Measurements from ENCODE around the gene F7. TPM values are rescaled to one million over a fixed set of nuclear protein-coding genes. Genes with fewer than 3 reads are reported as not detected.

F7 gene
- total RNA-seq, 2 experiments from 2014 or later, result 0.20 to 0.45 TPM

DNA sequence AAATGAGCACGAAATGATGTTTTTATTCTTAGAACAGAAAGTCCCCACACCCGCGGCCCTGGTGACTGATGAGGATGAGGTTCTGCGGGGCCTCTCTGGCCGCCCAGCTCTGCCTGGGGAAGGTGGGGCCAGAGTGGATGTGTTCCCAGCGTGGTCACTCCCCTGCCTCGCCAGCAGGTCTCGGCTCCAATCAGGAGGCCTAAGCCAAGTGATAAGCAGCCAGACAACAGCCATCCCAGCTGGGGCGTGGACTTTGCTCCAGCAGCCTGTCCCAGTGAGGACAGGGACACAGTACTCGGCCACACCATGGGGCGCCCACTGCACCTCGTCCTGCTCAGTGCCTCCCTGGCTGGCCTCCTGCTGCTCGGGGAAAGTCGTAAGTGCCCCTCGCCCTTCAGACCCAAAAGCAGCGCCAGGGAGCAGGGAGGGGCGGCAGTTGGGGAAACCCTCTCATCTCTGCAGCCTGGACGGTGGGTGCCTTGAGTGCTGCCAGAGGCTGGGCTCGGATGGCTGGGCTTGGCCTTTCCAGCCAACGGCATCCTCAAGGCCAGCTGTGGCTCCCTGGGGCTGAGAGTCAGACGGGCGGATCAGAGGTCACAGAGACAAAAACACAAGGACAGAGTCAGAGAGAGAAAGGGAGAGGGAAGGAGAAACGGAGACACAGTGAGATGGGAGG is 17.1 kb downstream of the F7 start, which contains the start of gene F10:
Gene F10, plus strand, starts transcription at position 250 of the 676 bp plus-strand sequence. Its CDS starts 57 bp downstream, at position 307.
- Mint-ChIP-seq H3K36me3 (ENCODE audit: low read depth) (no peaks in the 10 kb centered on the region), H3K4me1 (ENCODE audit: low read depth) (no peaks in the 10 kb centered on the region), H3K27me3 (peaks cover 11% of the 10 kb centered on the region), H3K9me3 (no peaks in the 10 kb centered on the region), H3K4me3 (no peak within 1 kb of the TSS), H3K27ac (no peak within 1 kb of the TSS)
- ChIA-PET POLR2A (no interaction called here), CTCF (no interaction called here)
- no peak for DNase-seq
- intact Hi-C loops (cut with micrococcal nuclease), result no loop called here
- TF ChIP-seq CTCF (IDR thresholded peaks at IDR 0.05), result no peak
- ATAC-seq, result no peak

DNA sequence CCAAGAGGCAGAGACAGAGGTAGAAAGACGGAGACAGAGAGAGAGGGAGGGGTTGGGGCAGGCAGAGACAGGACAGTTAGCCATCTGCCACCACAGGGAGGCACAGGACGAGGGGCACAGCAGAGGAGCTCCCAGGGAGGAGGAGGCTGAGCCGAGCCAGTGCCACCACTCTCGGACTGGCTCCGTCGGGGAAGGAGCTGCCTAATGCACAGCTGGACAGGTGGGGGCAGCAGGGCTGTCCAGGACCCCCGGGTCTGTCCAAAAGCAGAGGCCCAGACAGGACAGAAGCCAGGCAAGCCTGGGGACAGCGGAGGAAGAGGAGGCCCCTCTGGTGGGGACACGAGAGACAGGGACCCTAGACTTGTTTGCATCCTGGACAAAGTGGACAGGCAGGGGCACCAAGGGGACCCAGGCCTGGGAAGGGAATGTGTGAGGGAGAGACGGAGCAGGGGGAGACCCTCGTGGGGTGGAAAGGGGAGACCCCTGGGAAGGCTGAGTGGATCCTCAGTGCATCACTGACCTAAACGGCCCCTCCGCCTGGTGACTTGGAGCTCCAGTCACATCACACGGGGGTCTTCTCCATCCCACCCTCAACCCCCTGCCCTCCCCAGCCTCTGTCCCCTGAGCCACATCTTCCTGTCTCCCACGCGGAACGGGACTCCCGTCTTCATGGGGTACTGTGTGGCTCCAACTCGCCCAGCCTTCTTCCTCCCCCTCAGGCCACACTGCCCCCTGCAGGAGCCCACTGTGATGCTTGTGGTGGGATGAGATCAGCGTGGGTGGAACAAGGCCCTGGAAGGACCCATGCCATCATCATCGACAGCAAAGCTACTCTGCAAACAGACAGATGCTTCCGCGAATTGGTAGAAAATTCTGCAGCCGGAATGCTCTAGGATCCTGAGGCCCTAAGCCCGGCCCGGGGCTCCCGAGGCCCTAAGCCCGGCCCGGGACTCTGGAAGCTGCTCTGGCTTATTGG is 17.9 kb downstream of the F7 start:
- intact Hi-C loops (cut with micrococcal nuclease), result no loop called here
- Mint-ChIP-seq H3K36me3 (ENCODE audit: low read depth) (no peaks in the 10 kb centered on the region), H3K4me1 (ENCODE audit: low read depth) (no peaks in the 10 kb centered on the region), H3K27ac (no peak overlapping the region), H3K27me3 (peaks cover 14% of the 10 kb centered on the region), H3K9me3 (no peaks in the 10 kb centered on the region), H3K4me3 (no peak overlapping the region)
- no peak for DNase-seq
- no peak for ATAC-seq
- peak; percentile 22 for TF ChIP-seq CTCF (IDR thresholded peaks at IDR 0.05)
- CTCF ChIA-PET, result interaction anchor here (1.6 kb wide), 1 partner anchor 94 kb away, joined by 4 read pairs; no protein-coding TSS in a partner anchor
- POLR2A ChIA-PET, result no interaction called here

GRCh38 chr13:113124211-113124970 is 18.8 kb downstream of the F7 start:
- Mint-ChIP-seq H3K36me3 (ENCODE audit: low read depth) (no peaks in the 10 kb centered on the region), H3K27me3 (peaks cover 20% of the 10 kb centered on the region), H3K27ac (no peak overlapping the region), H3K9me3 (no peaks in the 10 kb centered on the region), H3K4me1 (ENCODE audit: low read depth) (peaks cover 4% of the 10 kb centered on the region), H3K4me3 (no peak overlapping the region)
- ChIA-PET CTCF (interaction anchor here (0.7 to 1.6 kb wide), 2 partner anchors 10 to 95 kb away, joined by 3 to 4 read pairs; no protein-coding TSS in a partner anchor), POLR2A (interaction anchor here (0.6 kb wide), 1 partner anchor 745 kb away, joined by 4 read pairs; no protein-coding TSS in a partner anchor)
- intact Hi-C loops (cut with micrococcal nuclease), result no loop called here
- TF ChIP-seq CTCF (IDR thresholded peaks at IDR 0.05), result no peak
- no peak for ATAC-seq
- DNase-seq, result no peak

GRCh38 chr13:113125506-113126264 is 20.1 kb downstream of the F7 start:
- ATAC-seq, result no peak

More at GRCh38 chr13:113125506-113126264, 20.1 kb downstream of the F7 start:
- CTCF ChIA-PET, result interaction anchor here (0.7 kb wide), 1 partner anchor 8 kb away, joined by 3 read pairs; no protein-coding TSS in a partner anchor
- H3K27ac Mint-ChIP-seq, result no peak overlapping the region
- H3K4me3 Mint-ChIP-seq, result no peak overlapping the region
- no peaks in the 10 kb centered on the region for H3K9me3 Mint-ChIP-seq
- POLR2A ChIA-PET, result no interaction called here
- no peak for DNase-seq
- H3K4me1 Mint-ChIP-seq (ENCODE audit: low read depth), result peaks cover 4% of the 10 kb centered on the region
- H3K27me3 Mint-ChIP-seq, result peaks cover 26% of the 10 kb centered on the region
- no peaks in the 10 kb centered on the region for H3K36me3 Mint-ChIP-seq (ENCODE audit: low read depth)
- no peak for TF ChIP-seq CTCF (IDR thresholded peaks at IDR 0.05)
- intact Hi-C loops (cut with micrococcal nuclease), result no loop called here

Data from activated CD8-positive, alpha-beta T cell treated with anti-CD3 and anti-CD28 coated beads for 36 hours (primary cell).